Fibroblast of lung (primary cell): Measurements from ENCODE around the gene PPFIBP2. TPM values are rescaled to one million over a fixed set of nuclear protein-coding genes. Genes with fewer than 3 reads are reported as not detected.

Source experiments
- DNase-seq, 2 donors: peaks; one replicate each; pipeline versions ENCODE4 v3.0.0 to v3.0.0-alpha.2; 2010; ENCODE audit warnings: low read depth in 2 of 2
- H2AFZ ChIP-seq: 2 replicates; pipeline ENCODE4 v1.5.1; 2012; ENCODE audit warnings: low read length, control low read depth, inconsistent platforms
- H3K27ac ChIP-seq: 2 replicates; pipeline ENCODE4 v1.5.1; 2011; ENCODE audit warnings: low read length, control low read depth; ENCODE audit not compliant: insufficient read depth
- H3K27me3 ChIP-seq: 2 replicates; pipeline ENCODE4 v1.5.1; 2011; ENCODE audit warnings: mild to moderate bottlenecking, low read length; ENCODE audit not compliant: control insufficient read depth, insufficient read depth
- H3K36me3 ChIP-seq: 2 replicates; pipeline ENCODE4 v1.5.1; 2011; ENCODE audit warnings: low read length; ENCODE audit not compliant: control insufficient read depth, insufficient read depth
- H3K4me1 ChIP-seq: 2 replicates; pipeline ENCODE4 v1.5.1; 2011; ENCODE audit warnings: low read length; ENCODE audit not compliant: control insufficient read depth, insufficient read depth; ENCODE audit errors: extremely low read depth
- H3K4me2 ChIP-seq: 2 replicates; pipeline ENCODE4 v1.5.1; 2011; ENCODE audit warnings: low read length, control low read depth; ENCODE audit not compliant: insufficient read depth; ENCODE audit errors: extremely low read depth
- H3K4me3 ChIP-seq, 4 experiments: fragments of 200-600 bp in 1 of 4; sonication (generic) in 1 of 4; replicated peaks in 1 of 4; 2 replicates each; pipeline ENCODE4 v1.5.1; 2011 to 2016; ENCODE audit warnings: low read length in 4 of 4, low read depth in 3 of 4, mild to moderate bottlenecking in 3 of 4, control low read depth in 2 of 4, inconsistent platforms in 1 of 4, mixed read lengths in 1 of 4; ENCODE audit not compliant: insufficient read depth in 1 of 4; ENCODE audit errors: control extremely low read depth in 1 of 4
- H3K79me2 ChIP-seq: 2 replicates; pipeline ENCODE4 v1.5.1; 2012; ENCODE audit warnings: mild to moderate bottlenecking, low read length, inconsistent platforms; ENCODE audit not compliant: control insufficient read depth, insufficient read depth
- H3K9ac ChIP-seq: 2 replicates; pipeline ENCODE4 v1.5.1; 2011; ENCODE audit warnings: mild to moderate bottlenecking, low read length, control low read depth; ENCODE audit not compliant: insufficient read depth
- H3K9me3 ChIP-seq: 2 replicates; pipeline ENCODE4 v1.5.1; 2012; ENCODE audit warnings: low read depth, low read length; ENCODE audit not compliant: control insufficient read depth, insufficient read depth
- H4K20me1 ChIP-seq: 2 replicates; pipeline ENCODE4 v1.5.1; 2011; ENCODE audit warnings: low read length; ENCODE audit not compliant: control insufficient read depth, insufficient read depth; ENCODE audit errors: extremely low read depth
- CTCF ChIP-seq, 2 donors: IDR thresholded peaks in 1 of 2; conservative IDR thresholded peaks in 1 of 2; 1 replicate in 1 of 2; 2 replicates in 1 of 2; pipeline ENCODE4 v1.5.1; 2011 to 2012; ENCODE audit warnings: low read length in 2 of 2, control low read depth in 1 of 2, inconsistent platforms in 1 of 2, low read depth in 1 of 2, mild to moderate bottlenecking in 1 of 2
- EZH2 ChIP-seq: IDR thresholded peaks from 2 replicates; pipeline ENCODE4 v1.5.1; 2012; ENCODE audit warnings: low read length, control low read depth, mild to moderate bottlenecking; ENCODE audit errors: missing control alignments
- polyA plus RNA-seq, 2 donors: library from polyadenylated mRNA; depleted of rRNA in 1 of 2; stranded (reverse) in 1 of 2; unstranded in 1 of 2; fragments of >200 nt; gene quantifications; 2 replicates each; pipeline ENCODE4 v1.2.1, GENCODE V29; 2011 to 2012; ENCODE audit warnings: missing spikeins in 1 of 2
- total RNA-seq: library from RNA; depleted of rRNA; stranded (reverse); fragments of >200 nt; gene quantifications from 2 replicates; pipeline ENCODE4 v1.2.1, GENCODE V29; 2014

Gene PPFIBP2
- total and polyA plus RNA-seq, 2 donors (not counting 1 experiment from before 2014, with no cell fraction given) = 11.4 to 38.8 TPM

GRCh38 chr11:7668464-7668863 lies 154.7 kb downstream of the PPFIBP2 start:
- no peaks in the 10 kb centered on the region for H3K9me3 ChIP-seq
- no peaks in the 10 kb centered on the region for H3K27me3 ChIP-seq
- no peak overlapping the region for H3K4me3 ChIP-seq
- no peak overlapping the region for H3K4me2 ChIP-seq
- H3K9ac ChIP-seq = no peak overlapping the region
- no peak overlapping the region for H3K27ac ChIP-seq
- TF ChIP-seq EZH2 = no peak
- no peak for TF ChIP-seq CTCF (conservative IDR thresholded peaks at IDR 0.05 in 1 of 2, IDR thresholded peaks at IDR 0.05 in 1 of 2; ENCODE audit: low read depth in 1 of 2, low read length in 2 of 2)
- no peaks in the 10 kb centered on the region for H3K36me3 ChIP-seq
- no peaks in the 10 kb centered on the region for H4K20me1 ChIP-seq
- no peaks in the 10 kb centered on the region for H3K4me1 ChIP-seq
- H3K79me2 ChIP-seq = no peaks in the 10 kb centered on the region
- no peak for DNase-seq
- no peak overlapping the region for H2AFZ ChIP-seq

GRCh38 chr11:7668911-7669310 lies 155.1 kb downstream of the PPFIBP2 start:
- no peaks in the 10 kb centered on the region for H3K4me1 ChIP-seq
- H3K27me3 ChIP-seq = no peaks in the 10 kb centered on the region
- no peak overlapping the region for H3K4me2 ChIP-seq
- H2AFZ ChIP-seq = no peak overlapping the region
- no peaks in the 10 kb centered on the region for H3K79me2 ChIP-seq
- H3K27ac ChIP-seq = no peak overlapping the region
- no peaks in the 10 kb centered on the region for H4K20me1 ChIP-seq
- H3K4me3 ChIP-seq = no peak overlapping the region
- H3K9me3 ChIP-seq = no peaks in the 10 kb centered on the region
- DNase-seq = no peak
- no peaks in the 10 kb centered on the region for H3K36me3 ChIP-seq
- H3K9ac ChIP-seq = no peak overlapping the region
- TF ChIP-seq CTCF (conservative IDR thresholded peaks at IDR 0.05 in 1 of 2, IDR thresholded peaks at IDR 0.05 in 1 of 2; ENCODE audit: low read depth in 1 of 2, low read length in 2 of 2) = no peak
- TF ChIP-seq EZH2 = no peak

GRCh38 chr11:7670641-7671040 lies 156.8 kb downstream of the PPFIBP2 start:
- Histone ChIP-seq H3K79me2 (no peaks in the 10 kb centered on the region), H3K4me3 (no peak overlapping the region), H3K27me3 (no peaks in the 10 kb centered on the region), H3K9ac (no peak overlapping the region), H4K20me1 (no peaks in the 10 kb centered on the region), H3K27ac (no peak overlapping the region), H3K4me2 (no peak overlapping the region), H3K9me3 (no peaks in the 10 kb centered on the region), H3K4me1 (no peaks in the 10 kb centered on the region), H3K36me3 (no peaks in the 10 kb centered on the region), H2AFZ (no peak overlapping the region)
- TF ChIP-seq CTCF (conservative IDR thresholded peaks at IDR 0.05 in 1 of 2, IDR thresholded peaks at IDR 0.05 in 1 of 2; ENCODE audit: low read depth in 1 of 2, low read length in 2 of 2) = no peak
- TF ChIP-seq EZH2 = no peak
- no peak for DNase-seq
